HepG2 (cell line): ENCODE results near the gene USP27X. TPM values are rescaled to one million over a fixed set of nuclear protein-coding genes. Genes with fewer than 3 reads are reported as not detected.

Experiments used
- ATAC-seq: fragments of 200-7000 bp; cut with Tn5 transposase; 3 replicates; pipeline ENCODE4 v1.9.1; 2020; ENCODE audit warnings: mild to moderate bottlenecking, moderate library complexity
- BruUV-seq: library from RNA; stranded (reverse); fragments of 400-500 nt; replicated peaks from 2 replicates; lab custom pipeline; 2021; lab: Mats Ljungman, UMichigan
- CTCF ChIA-PET: fragments of 300-600 bp; formaldehyde crosslinking; extraction: SDS; loops from one replicate; lab custom pipeline; 2021; ENCODE audit warnings: low total read pairs, inconsistent platforms, low intra/inter-chr PET ratio; lab: Yijun Ruan, JAX
- POLR2A ChIA-PET: fragments of 350-600 bp; sonication (Branson Sonifier 250); formaldehyde crosslinking; loops from one replicate; lab custom pipeline; 2020; ENCODE audit warnings: antibody characterized with exemption, inconsistent platforms; lab: Yijun Ruan, JAX
- DNase-seq: peaks from one replicate; pipeline ENCODE4 v3.0.0-alpha.2; 2015; ENCODE audit warnings: low spot score
- FAIRE-seq: peaks from 3 replicates; lab custom pipeline; 2011; peaks lifted over from hg19 to GRCh38; lab: Jason Lieb, UNC
- H2AFZ ChIP-seq: one replicate; pipeline ENCODE4 v1.6.1; 2011; ENCODE audit warnings: low read length, inconsistent platforms
- H3K27ac ChIP-seq: fragments of 300-600 bp; 3 replicates; pipeline ENCODE4 v1.8.0; 2011; ENCODE audit warnings: mixed run types, mild to moderate bottlenecking, mixed read lengths, low read length, inconsistent platforms; ENCODE audit not compliant: insufficient read depth; ENCODE audit errors: extremely low read length
- H3K27me3 ChIP-seq, 2 experiments: fragments of 200-600 bp in 1 of 2; 2 replicates in 1 of 2; 3 replicates in 1 of 2; pipeline versions ENCODE4 v1.6.0 to v1.8.0; 2011; ENCODE audit warnings: low read length in 2 of 2, mild to moderate bottlenecking in 2 of 2, moderate library complexity in 2 of 2, inconsistent platforms in 1 of 2; ENCODE audit not compliant: insufficient read depth in 2 of 2, control insufficient read depth in 1 of 2
- H3K36me3 ChIP-seq, 2 experiments: fragments of 200-600 bp in 1 of 2; replicated peaks in 1 of 2; 2 replicates in 1 of 2; 3 replicates in 1 of 2; pipeline versions ENCODE4 v1.5.1 to v1.8.0; 2011; ENCODE audit warnings: low read length in 2 of 2, inconsistent platforms in 1 of 2; ENCODE audit not compliant: insufficient read depth in 2 of 2, control insufficient read depth in 1 of 2
- H3K4me1 ChIP-seq: 2 replicates; pipeline ENCODE4 v1.5.1; 2012; ENCODE audit warnings: low read length, inconsistent platforms; ENCODE audit not compliant: insufficient read depth
- H3K4me2 ChIP-seq: 2 replicates; pipeline ENCODE4 v1.6.0; 2011; ENCODE audit warnings: low read depth, low read length, inconsistent platforms
- H3K4me3 ChIP-seq, 3 experiments: fragments of 200-600 bp in 1 of 3; sonication (generic), shearing (Covaris generic) in 1 of 3; replicated peaks in 1 of 3; 2 replicates each; pipeline ENCODE4 v1.5.1; 2011 to 2016; ENCODE audit warnings: low read length in 3 of 3, inconsistent platforms in 2 of 3, low read depth in 2 of 3, mild to moderate bottlenecking in 2 of 3, control low read depth in 1 of 3, mixed read lengths in 1 of 3; ENCODE audit not compliant: insufficient read depth in 1 of 3
- H3K79me2 ChIP-seq: one replicate; pipeline ENCODE4 v1.6.1; 2011; ENCODE audit warnings: low read length, inconsistent platforms; ENCODE audit not compliant: insufficient read depth
- H3K9ac ChIP-seq: 2 replicates; pipeline ENCODE4 v1.6.0; 2011; ENCODE audit warnings: mild to moderate bottlenecking, low read depth, low read length, inconsistent platforms; ENCODE audit not compliant: insufficient read depth
- H3K9me3 ChIP-seq: 2 replicates; pipeline ENCODE4 v1.5.1; 2012; ENCODE audit warnings: mild to moderate bottlenecking, low read length
- H4K20me1 ChIP-seq: 2 replicates; pipeline ENCODE4 v1.6.0; 2011; ENCODE audit warnings: inconsistent platforms, mild to moderate bottlenecking, low read length, moderate library complexity; ENCODE audit not compliant: insufficient read depth
- FOXK1 ChIP-seq: sonication (generic); formaldehyde crosslinking; IDR thresholded peaks from 2 replicates; pipeline ENCODE4 v1.4.0; 2020; ENCODE audit warnings: low read depth, missing genetic modification reagents, borderline replicate concordance
- NCOA1 ChIP-seq: sonication (generic); formaldehyde crosslinking; IDR thresholded peaks from 2 replicates; pipeline ENCODE4 v1.9.0; 2021; ENCODE audit warnings: missing genetic modification reagents
- NR1H2 ChIP-seq: sonication (generic); formaldehyde crosslinking; IDR thresholded peaks from 2 replicates; pipeline ENCODE4 v1.8.1; 2022; ENCODE audit warnings: low read depth, missing genetic modification reagents, borderline replicate concordance
- PCBP1 ChIP-seq: fragments of 200-400 bp; formaldehyde crosslinking; IDR thresholded peaks from 2 replicates; pipeline ENCODE4 v1.6.1; 2017; ENCODE audit warnings: mild to moderate bottlenecking, low read depth, low read length, borderline replicate concordance
- RFX1 ChIP-seq: fragments of 450-650 bp; IDR thresholded peaks from 2 replicates; pipeline ENCODE4 v1.6.1; 2017
- SKIL ChIP-seq: sonication (generic); formaldehyde crosslinking; IDR thresholded peaks from 2 replicates; pipeline ENCODE4 v1.8.0; 2022; ENCODE audit warnings: missing genetic modification reagents, mild to moderate bottlenecking, moderate library complexity, borderline replicate concordance
- ZBTB38 ChIP-seq: sonication (generic); formaldehyde crosslinking; IDR thresholded peaks from 2 replicates; pipeline ENCODE4 v1.5.1; 2020; ENCODE audit warnings: mild to moderate bottlenecking, missing genetic modification reagents
- ZNF569 ChIP-seq: sonication (generic); formaldehyde crosslinking; IDR thresholded peaks from 2 replicates; pipeline ENCODE4 v1.5.0; 2020; ENCODE audit warnings: mild to moderate bottlenecking, missing genetic modification reagents, moderate library complexity, borderline replicate concordance
- ZNF781 ChIP-seq: sonication (generic); formaldehyde crosslinking; IDR thresholded peaks from 2 replicates; pipeline ENCODE4 v1.5.1; 2020; ENCODE audit warnings: borderline replicate concordance, mild to moderate bottlenecking, missing genetic modification reagents; ENCODE audit errors: not compliant biosample characterization
- WGBS: methylation state at CpG from one replicate; pipeline ENCODE4 v1.1.6; 2017; ENCODE audit warnings: low lambda C conversion rate; 5-methylcytosine and 5-hydroxymethylcytosine counted together
- in situ Hi-C: cut with HindIII; loops from 2 replicates; pipeline ENCODE4 v1.10.0; 2017; ENCODE audit warnings: low pct_unique_long_range_greater_than_20kb; ENCODE audit not compliant: extremely low pct_ligation_motif_present
- intact Hi-C: fragments of 100-400 bp; cut with micrococcal nuclease; formaldehyde crosslinking; loops from one replicate; pipeline ENCODE4 v1.10.0; 2022; ENCODE audit not compliant: unreplicated experiment
- polyA plus RNA-seq, 8 experiments: library from polyadenylated mRNA; depleted of rRNA in 3 of 8; stranded (reverse) in 7 of 8; unstranded in 1 of 8; fragments of >200 nt; fragmentation: Illumina TruSeq in 4 of 8; extraction: Trizol in 4 of 8; gene quantifications; 2 replicates each; pipeline versions ENCODE4 v1.2.1 to v1.2.3, GENCODE V29; 2011 to 2016; ENCODE audit warnings: low read depth in 4 of 8, missing spikeins in 1 of 8, mixed read lengths in 1 of 8; ENCODE audit not compliant: insufficient read depth in 1 of 8
- total RNA-seq, 5 experiments: library from RNA; depleted of rRNA; stranded (reverse); fragments of >200 nt; fragmentation: Illumina TruSeq; extraction: Trizol; gene quantifications; 2 replicates each; pipeline ENCODE4 v1.2.3, GENCODE V29; 2016; ENCODE audit warnings: low read depth in 1 of 5
- TF ChIP-seq, protein P1 (sequence below): sonication (generic); formaldehyde crosslinking; IDR thresholded peaks from 2 replicates; pipeline ENCODE4 v1.5.0; 2020; ENCODE audit warnings: missing genetic modification reagents, mild to moderate bottlenecking, borderline replicate concordance

USP27X gene
- total and polyA plus RNA-seq, 2 of the 13 experiments (the other 11 are each of a cell fraction or from before 2014, with no cell fraction given) = 7.2 to 9.7 TPM

DNA sequence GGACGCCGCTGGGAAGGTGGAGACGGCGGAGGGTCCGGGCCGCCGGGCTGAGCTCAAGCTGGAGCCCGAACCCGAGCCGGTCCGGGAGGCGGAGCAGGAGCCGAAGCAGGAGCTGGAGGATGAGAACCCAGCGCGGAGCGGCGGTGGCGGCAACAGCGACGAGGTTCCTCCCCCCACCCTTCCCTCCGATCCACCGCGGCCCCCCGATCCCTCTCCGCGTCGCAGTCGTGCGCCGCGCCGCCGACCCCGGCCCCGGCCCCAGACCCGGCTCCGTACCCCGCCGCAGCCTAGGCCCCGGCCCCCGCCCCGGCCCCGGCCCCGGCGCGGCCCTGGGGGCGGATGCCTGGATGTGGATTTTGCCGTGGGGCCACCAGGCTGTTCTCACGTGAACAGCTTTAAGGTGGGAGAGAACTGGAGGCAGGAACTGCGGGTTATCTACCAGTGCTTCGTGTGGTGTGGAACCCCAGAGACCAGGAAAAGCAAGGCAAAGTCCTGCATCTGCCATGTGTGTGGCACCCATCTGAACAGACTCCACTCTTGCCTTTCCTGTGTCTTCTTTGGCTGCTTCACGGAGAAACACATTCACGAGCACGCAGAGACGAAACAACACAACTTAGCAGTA, 483 bp downstream of the USP27X start (continued):
- 0 out of 2 replicates have a peak, but pooled peaks have one; percentile 0 for TF ChIP-seq FOXK1 (CRISPR knock-in tag)

GRCh38 chrX:49880668-49881067, 1.4 kb downstream of the USP27X start:
- 96% methylated on average over 4 of the region's 12 CpGs for WGBS
- TF ChIP-seq ZBTB38 (CRISPR knock-in tag) (peak; percentile 94), ZNF781 (no peak)
- H3K36me3 ChIP-seq = no peaks in the 10 kb centered on the region
- DNase-seq (no peak), FAIRE-seq (no peak), ATAC-seq (no peak)
- no TSS peak for BruUV-seq
- CTCF ChIA-PET = no interaction called here
- H3K9me3 ChIP-seq = no peaks in the 10 kb centered on the region
- H3K27ac ChIP-seq = peak overlapping the region; percentile 97
- peak overlapping the region; percentile 87 for H3K9ac ChIP-seq
- H2AFZ ChIP-seq = no peak overlapping the region
- H3K79me2 ChIP-seq = peaks cover 32% of the 10 kb centered on the region
- in situ Hi-C loops (no loop called here), intact Hi-C loops (no loop called here)
- H4K20me1 ChIP-seq = peaks cover 8% of the 10 kb centered on the region; the same call in 1 of the 2 replicates
- POLR2A ChIA-PET = interaction anchor here (5.3 kb wide), 1 partner anchor 38 kb away, joined by 91 read pairs; no protein-coding TSS in a partner anchor
- H3K4me3 ChIP-seq = peak overlapping the region in 2 of 3 experiments; percentile 71 to 76; a peak in 4 of 6 replicates
- H3K4me1 ChIP-seq = peaks cover 70% of the 10 kb centered on the region
- H3K27me3 ChIP-seq = no peaks in the 10 kb centered on the region; a peak in 1 of 5 replicates
- peak overlapping the region; percentile 90 for H3K4me2 ChIP-seq

DNA sequence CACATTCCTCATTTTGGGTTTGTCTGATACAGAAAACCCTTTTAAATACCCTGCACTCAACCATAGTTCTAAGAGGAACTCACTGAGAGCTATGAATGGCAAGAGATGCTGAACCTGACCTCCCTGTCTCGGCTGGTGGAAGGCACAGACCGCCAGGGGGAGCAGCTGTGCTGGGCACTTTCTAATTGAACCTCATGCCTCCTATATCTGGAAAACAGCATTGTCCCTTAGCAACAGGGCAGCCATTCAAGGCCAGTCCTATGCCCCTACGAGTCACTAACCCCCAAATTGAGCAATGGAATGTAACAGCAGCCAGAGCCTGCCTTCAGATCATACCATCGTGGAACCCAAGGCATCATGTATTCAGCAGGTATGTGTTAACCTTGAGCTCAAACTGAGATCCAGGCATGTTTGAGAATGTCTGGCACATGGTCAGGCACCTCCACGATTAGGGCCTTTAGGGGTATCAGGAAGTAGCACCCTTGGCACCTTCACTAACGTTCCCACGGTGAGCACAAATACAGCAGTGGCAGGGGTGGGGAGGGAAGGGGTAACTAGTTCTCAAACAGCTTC, 5.1 kb downstream of the USP27X start:
- no peaks in the 10 kb centered on the region; a peak in 1 of 5 replicates for H3K27me3 ChIP-seq
- peaks cover 32% of the 10 kb centered on the region for H3K79me2 ChIP-seq
- peaks cover 44% of the 10 kb centered on the region for H3K4me1 ChIP-seq
- H3K9me3 ChIP-seq = no peaks in the 10 kb centered on the region
- no peak overlapping the region for H3K9ac ChIP-seq
- peaks cover 8% of the 10 kb centered on the region; the same call in 1 of the 2 replicates for H4K20me1 ChIP-seq
- FAIRE-seq (peak; percentile 92), DNase-seq (peak; percentile 40), ATAC-seq (peak; percentile 62)
- intact Hi-C loops = loop anchor here (2.0 kb wide), 1 partner anchor 28 kb away; no protein-coding TSS in a partner anchor
- BruUV-seq = no TSS peak
- POLR2A ChIA-PET = no interaction called here
- H3K27ac ChIP-seq = peak overlapping the region; percentile 33
- H3K4me2 ChIP-seq = 0 out of 2 replicates have a peak overlapping the region, but pooled peaks have one; percentile 18
- H3K36me3 ChIP-seq = no peaks in the 10 kb centered on the region
- 85% methylated on average over 3 of the region's 7 CpGs for WGBS
- in situ Hi-C loops = no loop called here
- CTCF ChIA-PET = interaction anchor here (1.2 to 1.6 kb wide), 2 partner anchors 28 to 320 kb away, joined by 3 to 4 read pairs; partner anchors contain the start of gene CCNB3
- no peak overlapping the region for H2AFZ ChIP-seq
- H3K4me3 ChIP-seq = no peak overlapping the region
- TF ChIP-seq RFX1 (peak; percentile 48; the same call in 1 of the 2 replicates), NCOA1 (CRISPR knock-in tag) (no peak), PCBP1 (no peak), SKIL (no peak), ZNF569 (no peak), NR1H2 (CRISPR knock-in tag) (no peak)
- TF ChIP-seq, protein P1, sequence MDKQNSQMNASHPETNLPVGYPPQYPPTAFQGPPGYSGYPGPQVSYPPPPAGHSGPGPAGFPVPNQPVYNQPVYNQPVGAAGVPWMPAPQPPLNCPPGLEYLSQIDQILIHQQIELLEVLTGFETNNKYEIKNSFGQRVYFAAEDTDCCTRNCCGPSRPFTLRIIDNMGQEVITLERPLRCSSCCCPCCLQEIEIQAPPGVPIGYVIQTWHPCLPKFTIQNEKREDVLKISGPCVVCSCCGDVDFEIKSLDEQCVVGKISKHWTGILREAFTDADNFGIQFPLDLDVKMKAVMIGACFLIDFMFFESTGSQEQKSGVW (CRISPR knock-in tag) = no peak
